ENCODE data around the gene IL18BP. TPM values are rescaled to one million over a fixed set of nuclear protein-coding genes. Genes with fewer than 3 reads are reported as not detected.
A peak's percentile ranks its signal among the peaks of the same experiment; 100 is the strongest.

Gene IL18BP
- total and polyA plus RNA-seq, 9 of the 15 experiments (the other 6 are each of a cell fraction or from before 2014, with no cell fraction given) = 0.34 to 9.4 (median 3.2) TPM

DNA sequence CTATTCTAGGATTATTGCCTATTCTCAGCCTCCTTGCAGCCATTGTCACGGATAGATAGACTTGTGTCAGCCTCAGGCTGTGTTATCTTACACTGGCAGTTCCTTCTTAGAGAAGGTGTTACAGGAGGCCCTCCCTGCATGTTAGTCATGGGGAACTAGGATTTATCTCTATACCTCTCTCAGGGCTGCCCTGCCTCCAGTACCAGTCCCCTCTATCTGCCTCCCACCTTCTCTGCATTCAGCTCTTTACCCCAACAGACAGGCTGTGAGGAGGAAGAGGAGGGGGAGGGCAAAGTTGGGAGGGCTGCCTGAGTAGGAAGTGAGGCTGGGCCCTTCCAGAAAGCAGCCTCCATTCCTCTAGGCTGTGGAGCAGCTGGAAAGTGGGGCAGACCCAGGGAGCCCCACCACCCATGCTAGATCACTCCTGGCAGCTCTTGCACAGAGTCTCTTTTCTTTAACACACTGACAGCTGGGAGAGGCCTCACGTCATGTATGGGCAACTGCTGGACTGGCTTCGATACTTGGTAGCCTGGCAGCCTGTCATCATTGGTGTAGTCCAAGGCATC, 2.9 kb upstream of the IL18BP start (continued):
- TF ChIP-seq, protein P1, sequence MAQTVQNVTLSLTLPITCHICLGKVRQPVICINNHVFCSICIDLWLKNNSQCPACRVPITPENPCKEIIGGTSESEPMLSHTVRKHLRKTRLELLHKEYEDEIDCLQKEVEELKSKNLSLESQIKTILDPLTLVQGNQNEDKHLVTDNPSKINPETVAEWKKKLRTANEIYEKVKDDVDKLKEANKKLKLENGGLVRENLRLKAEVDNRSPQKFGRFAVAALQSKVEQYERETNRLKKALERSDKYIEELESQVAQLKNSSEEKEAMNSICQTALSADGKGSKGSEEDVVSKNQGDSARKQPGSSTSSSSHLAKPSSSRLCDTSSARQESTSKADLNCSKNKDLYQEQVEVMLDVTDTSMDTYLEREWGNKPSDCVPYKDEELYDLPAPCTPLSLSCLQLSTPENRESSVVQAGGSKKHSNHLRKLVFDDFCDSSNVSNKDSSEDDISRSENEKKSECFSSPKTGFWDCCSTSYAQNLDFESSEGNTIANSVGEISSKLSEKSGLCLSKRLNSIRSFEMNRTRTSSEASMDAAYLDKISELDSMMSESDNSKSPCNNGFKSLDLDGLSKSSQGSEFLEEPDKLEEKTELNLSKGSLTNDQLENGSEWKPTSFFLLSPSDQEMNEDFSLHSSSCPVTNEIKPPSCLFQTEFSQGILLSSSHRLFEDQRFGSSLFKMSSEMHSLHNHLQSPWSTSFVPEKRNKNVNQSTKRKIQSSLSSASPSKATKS (CRISPR knock-in tag; IDR thresholded peaks at IDR 0.05) = no peak
- TF ChIP-seq STAT5A (IDR thresholded peaks at IDR 0.05; ENCODE audit: borderline replicate concordance, low read length) = peak; percentile 90
- TF ChIP-seq COPS2 (conservative IDR thresholded peaks at IDR 0.05) = no peak
- no peak for TF ChIP-seq MED1 (CRISPR knock-in tag; IDR thresholded peaks at IDR 0.05; ENCODE audit: borderline replicate concordance)
- TF ChIP-seq OTX1 (CRISPR knock-in tag; IDR thresholded peaks at IDR 0.05) = no peak
- no peak for TF ChIP-seq NCOA6 (IDR thresholded peaks at IDR 0.05)
- no peak for TF ChIP-seq ZZZ3 (IDR thresholded peaks at IDR 0.05)
- TF ChIP-seq, protein P2, sequence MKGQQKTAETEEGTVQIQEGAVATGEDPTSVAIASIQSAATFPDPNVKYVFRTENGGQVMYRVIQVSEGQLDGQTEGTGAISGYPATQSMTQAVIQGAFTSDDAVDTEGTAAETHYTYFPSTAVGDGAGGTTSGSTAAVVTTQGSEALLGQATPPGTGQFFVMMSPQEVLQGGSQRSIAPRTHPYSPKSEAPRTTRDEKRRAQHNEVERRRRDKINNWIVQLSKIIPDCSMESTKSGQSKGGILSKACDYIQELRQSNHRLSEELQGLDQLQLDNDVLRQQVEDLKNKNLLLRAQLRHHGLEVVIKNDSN (CRISPR knock-in tag; IDR thresholded peaks at IDR 0.05) = no peak
- TF ChIP-seq ZNF347 (CRISPR knock-in tag; IDR thresholded peaks at IDR 0.05; ENCODE audit: low read depth) = no peak
- TF ChIP-seq BACH1 (tag; IDR thresholded peaks at IDR 0.05) = no peak
- TF ChIP-seq EGR1 (conservative IDR thresholded peaks at IDR 0.05) = no peak; the same call in 1 of the 2 replicates
- no peak for TF ChIP-seq MAFF (IDR thresholded peaks at IDR 0.05; ENCODE audit: low read length)
- no peak for TF ChIP-seq CHD1 (IDR thresholded peaks at IDR 0.05; ENCODE audit: low read length)
- TF ChIP-seq, protein P3, sequence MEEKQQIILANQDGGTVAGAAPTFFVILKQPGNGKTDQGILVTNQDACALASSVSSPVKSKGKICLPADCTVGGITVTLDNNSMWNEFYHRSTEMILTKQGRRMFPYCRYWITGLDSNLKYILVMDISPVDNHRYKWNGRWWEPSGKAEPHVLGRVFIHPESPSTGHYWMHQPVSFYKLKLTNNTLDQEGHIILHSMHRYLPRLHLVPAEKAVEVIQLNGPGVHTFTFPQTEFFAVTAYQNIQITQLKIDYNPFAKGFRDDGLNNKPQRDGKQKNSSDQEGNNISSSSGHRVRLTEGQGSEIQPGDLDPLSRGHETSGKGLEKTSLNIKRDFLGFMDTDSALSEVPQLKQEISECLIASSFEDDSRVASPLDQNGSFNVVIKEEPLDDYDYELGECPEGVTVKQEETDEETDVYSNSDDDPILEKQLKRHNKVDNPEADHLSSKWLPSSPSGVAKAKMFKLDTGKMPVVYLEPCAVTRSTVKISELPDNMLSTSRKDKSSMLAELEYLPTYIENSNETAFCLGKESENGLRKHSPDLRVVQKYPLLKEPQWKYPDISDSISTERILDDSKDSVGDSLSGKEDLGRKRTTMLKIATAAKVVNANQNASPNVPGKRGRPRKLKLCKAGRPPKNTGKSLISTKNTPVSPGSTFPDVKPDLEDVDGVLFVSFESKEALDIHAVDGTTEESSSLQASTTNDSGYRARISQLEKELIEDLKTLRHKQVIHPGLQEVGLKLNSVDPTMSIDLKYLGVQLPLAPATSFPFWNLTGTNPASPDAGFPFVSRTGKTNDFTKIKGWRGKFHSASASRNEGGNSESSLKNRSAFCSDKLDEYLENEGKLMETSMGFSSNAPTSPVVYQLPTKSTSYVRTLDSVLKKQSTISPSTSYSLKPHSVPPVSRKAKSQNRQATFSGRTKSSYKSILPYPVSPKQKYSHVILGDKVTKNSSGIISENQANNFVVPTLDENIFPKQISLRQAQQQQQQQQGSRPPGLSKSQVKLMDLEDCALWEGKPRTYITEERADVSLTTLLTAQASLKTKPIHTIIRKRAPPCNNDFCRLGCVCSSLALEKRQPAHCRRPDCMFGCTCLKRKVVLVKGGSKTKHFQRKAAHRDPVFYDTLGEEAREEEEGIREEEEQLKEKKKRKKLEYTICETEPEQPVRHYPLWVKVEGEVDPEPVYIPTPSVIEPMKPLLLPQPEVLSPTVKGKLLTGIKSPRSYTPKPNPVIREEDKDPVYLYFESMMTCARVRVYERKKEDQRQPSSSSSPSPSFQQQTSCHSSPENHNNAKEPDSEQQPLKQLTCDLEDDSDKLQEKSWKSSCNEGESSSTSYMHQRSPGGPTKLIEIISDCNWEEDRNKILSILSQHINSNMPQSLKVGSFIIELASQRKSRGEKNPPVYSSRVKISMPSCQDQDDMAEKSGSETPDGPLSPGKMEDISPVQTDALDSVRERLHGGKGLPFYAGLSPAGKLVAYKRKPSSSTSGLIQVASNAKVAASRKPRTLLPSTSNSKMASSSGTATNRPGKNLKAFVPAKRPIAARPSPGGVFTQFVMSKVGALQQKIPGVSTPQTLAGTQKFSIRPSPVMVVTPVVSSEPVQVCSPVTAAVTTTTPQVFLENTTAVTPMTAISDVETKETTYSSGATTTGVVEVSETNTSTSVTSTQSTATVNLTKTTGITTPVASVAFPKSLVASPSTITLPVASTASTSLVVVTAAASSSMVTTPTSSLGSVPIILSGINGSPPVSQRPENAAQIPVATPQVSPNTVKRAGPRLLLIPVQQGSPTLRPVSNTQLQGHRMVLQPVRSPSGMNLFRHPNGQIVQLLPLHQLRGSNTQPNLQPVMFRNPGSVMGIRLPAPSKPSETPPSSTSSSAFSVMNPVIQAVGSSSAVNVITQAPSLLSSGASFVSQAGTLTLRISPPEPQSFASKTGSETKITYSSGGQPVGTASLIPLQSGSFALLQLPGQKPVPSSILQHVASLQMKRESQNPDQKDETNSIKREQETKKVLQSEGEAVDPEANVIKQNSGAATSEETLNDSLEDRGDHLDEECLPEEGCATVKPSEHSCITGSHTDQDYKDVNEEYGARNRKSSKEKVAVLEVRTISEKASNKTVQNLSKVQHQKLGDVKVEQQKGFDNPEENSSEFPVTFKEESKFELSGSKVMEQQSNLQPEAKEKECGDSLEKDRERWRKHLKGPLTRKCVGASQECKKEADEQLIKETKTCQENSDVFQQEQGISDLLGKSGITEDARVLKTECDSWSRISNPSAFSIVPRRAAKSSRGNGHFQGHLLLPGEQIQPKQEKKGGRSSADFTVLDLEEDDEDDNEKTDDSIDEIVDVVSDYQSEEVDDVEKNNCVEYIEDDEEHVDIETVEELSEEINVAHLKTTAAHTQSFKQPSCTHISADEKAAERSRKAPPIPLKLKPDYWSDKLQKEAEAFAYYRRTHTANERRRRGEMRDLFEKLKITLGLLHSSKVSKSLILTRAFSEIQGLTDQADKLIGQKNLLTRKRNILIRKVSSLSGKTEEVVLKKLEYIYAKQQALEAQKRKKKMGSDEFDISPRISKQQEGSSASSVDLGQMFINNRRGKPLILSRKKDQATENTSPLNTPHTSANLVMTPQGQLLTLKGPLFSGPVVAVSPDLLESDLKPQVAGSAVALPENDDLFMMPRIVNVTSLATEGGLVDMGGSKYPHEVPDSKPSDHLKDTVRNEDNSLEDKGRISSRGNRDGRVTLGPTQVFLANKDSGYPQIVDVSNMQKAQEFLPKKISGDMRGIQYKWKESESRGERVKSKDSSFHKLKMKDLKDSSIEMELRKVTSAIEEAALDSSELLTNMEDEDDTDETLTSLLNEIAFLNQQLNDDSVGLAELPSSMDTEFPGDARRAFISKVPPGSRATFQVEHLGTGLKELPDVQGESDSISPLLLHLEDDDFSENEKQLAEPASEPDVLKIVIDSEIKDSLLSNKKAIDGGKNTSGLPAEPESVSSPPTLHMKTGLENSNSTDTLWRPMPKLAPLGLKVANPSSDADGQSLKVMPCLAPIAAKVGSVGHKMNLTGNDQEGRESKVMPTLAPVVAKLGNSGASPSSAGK (IDR thresholded peaks at IDR 0.05) = no peak
